H1 (cell line): ENCODE data around the gene SYCE3. TPM values are rescaled to one million over a fixed set of nuclear protein-coding genes. Genes with fewer than 3 reads are reported as not detected.

Source experiments
- CTCF ChIA-PET: fragments of 300-600 bp; sonication (Branson Sonifier 250); formaldehyde crosslinking; loops from one replicate; lab custom pipeline; 2021; ENCODE audit not compliant: partially characterized antibody; lab: Charles Lee
- POLR2A ChIA-PET: fragments of 300-600 bp; sonication (Branson Sonifier 250); formaldehyde crosslinking; loops from one replicate; lab custom pipeline; 2021; ENCODE audit warnings: inconsistent platforms; ENCODE audit not compliant: partially characterized antibody; lab: Charles Lee
- DNase-seq, 2 experiments: peaks; one replicate each; pipeline versions ENCODE4 v3.0.0 to v3.0.0-alpha.2; 2010 to 2022; ENCODE audit warnings: low spot score in 2 of 2, low read depth in 1 of 2, mixed read lengths in 1 of 2
- FAIRE-seq: peaks from 2 replicates; lab custom pipeline; 2011; peaks lifted over from hg19 to GRCh38; lab: Jason Lieb, UNC
- H2AFZ ChIP-seq: 2 replicates; pipeline ENCODE4 v1.8.1; 2012; ENCODE audit warnings: low read length, inconsistent platforms
- H2AK5ac ChIP-seq: 2 replicates; pipeline ENCODE4 v1.6.1; 2013; ENCODE audit warnings: low read depth, low read length
- H2BK120ac ChIP-seq: replicated peaks from 2 replicates; pipeline ENCODE3; 2013; ENCODE audit warnings: low read depth, low read length, inconsistent platforms
- H2BK12ac ChIP-seq: 2 replicates; pipeline ENCODE4 v1.6.1; 2013; ENCODE audit warnings: low read depth, low read length
- H2BK15ac ChIP-seq: 2 replicates; pipeline ENCODE4 v1.6.1; 2013; ENCODE audit warnings: low read length
- H2BK20ac ChIP-seq: 2 replicates; pipeline ENCODE4 v1.6.1; 2013; ENCODE audit warnings: low read length
- H2BK5ac ChIP-seq: 2 replicates; pipeline ENCODE4 v1.6.1; 2013; ENCODE audit warnings: low read depth, low read length
- H3K14ac ChIP-seq: 2 replicates; pipeline ENCODE4 v1.6.1; 2013; ENCODE audit warnings: inconsistent platforms; ENCODE audit not compliant: insufficient read length
- H3K18ac ChIP-seq: 2 replicates; pipeline ENCODE4 v1.6.1; 2013; ENCODE audit warnings: low read length; ENCODE audit errors: extremely low read depth
- H3K23ac ChIP-seq: 2 replicates; pipeline ENCODE4 v1.6.1; 2013; ENCODE audit warnings: inconsistent platforms; ENCODE audit not compliant: insufficient read length
- H3K23me2 ChIP-seq: 2 replicates; pipeline ENCODE4 v1.6.1; 2013; ENCODE audit warnings: low read depth, low read length
- H3K27ac ChIP-seq: 2 replicates; pipeline ENCODE4 v1.6.1; 2011; ENCODE audit warnings: low read depth, low read length, inconsistent platforms
- H3K27me3 ChIP-seq, 4 experiments: replicated peaks in 1 of 4; 1 replicate in 1 of 4; 2 replicates in 3 of 4; pipeline versions ENCODE4 v1.6.1 to v1.8.1; 2011 to 2013; ENCODE audit warnings: low read length in 3 of 4, mild to moderate bottlenecking in 3 of 4, inconsistent platforms in 2 of 4, mixed read lengths in 2 of 4, moderate library complexity in 1 of 4; ENCODE audit not compliant: control insufficient read depth in 3 of 4, insufficient read depth in 3 of 4; ENCODE audit errors: extremely low read depth in 1 of 4
- H3K36me3 ChIP-seq, 4 experiments: 2 replicates each; pipeline versions ENCODE4 v1.6.1 to v1.8.1; 2011 to 2013; ENCODE audit warnings: mild to moderate bottlenecking in 4 of 4, low read length in 3 of 4, moderate library complexity in 2 of 4, control low read depth in 1 of 4, inconsistent platforms in 1 of 4; ENCODE audit not compliant: insufficient read depth in 4 of 4, control insufficient read depth in 2 of 4
- H3K4ac ChIP-seq: replicated peaks from 2 replicates; pipeline ENCODE3; 2013; ENCODE audit warnings: low read length, low read depth, mixed read lengths, inconsistent platforms; ENCODE audit not compliant: insufficient read length
- H3K4me1 ChIP-seq, 4 experiments: replicated peaks in 1 of 4; 1 replicate in 1 of 4; 2 replicates in 3 of 4; pipeline versions ENCODE4 v1.6.1 to v1.8.1; 2011 to 2013; ENCODE audit warnings: low read length in 3 of 4, inconsistent platforms in 2 of 4, mixed read lengths in 1 of 4; ENCODE audit not compliant: insufficient read depth in 4 of 4, control insufficient read depth in 3 of 4
- H3K4me2 ChIP-seq, 2 experiments: 2 replicates each; pipeline versions ENCODE4 v1.6.1 to v1.8.1; 2011 to 2013; ENCODE audit warnings: low read depth in 2 of 2, low read length in 2 of 2, control low read depth in 1 of 2, inconsistent platforms in 1 of 2, mild to moderate bottlenecking in 1 of 2; ENCODE audit not compliant: insufficient read depth in 1 of 2
- H3K4me3 ChIP-seq, 4 experiments: fragments of 200-600, 300-600 bp in 1 of 4; sonication (generic), shearing (Covaris generic), sonication (Bioruptor Twin) in 1 of 4; 2 replicates each; pipeline versions ENCODE4 v1.5.1 to v1.8.1; 2011 to 2016; ENCODE audit warnings: low read length in 4 of 4, low read depth in 3 of 4, control low read depth in 2 of 4, inconsistent platforms in 2 of 4, mild to moderate bottlenecking in 2 of 4, mixed read lengths in 1 of 4, moderate library complexity in 1 of 4; ENCODE audit not compliant: insufficient read depth in 2 of 4; ENCODE audit errors: extremely low read depth in 1 of 4
- H3K56ac ChIP-seq: replicated peaks from 2 replicates; pipeline ENCODE3; 2013; ENCODE audit warnings: low read depth, mild to moderate bottlenecking, mixed read lengths, low read length, inconsistent platforms; ENCODE audit not compliant: insufficient read length
- H3K79me1 ChIP-seq: 2 replicates; pipeline ENCODE4 v1.6.1; 2013; ENCODE audit warnings: low read depth, low read length, control low read depth
- H3K79me2 ChIP-seq, 2 experiments: 2 replicates each; pipeline versions ENCODE4 v1.6.1 to v1.8.1; 2012 to 2013; ENCODE audit warnings: low read length in 2 of 2, mild to moderate bottlenecking in 2 of 2, inconsistent platforms in 1 of 2; ENCODE audit not compliant: insufficient read depth in 2 of 2, control insufficient read depth in 1 of 2
- H3K9ac ChIP-seq, 4 experiments: replicated peaks in 1 of 4; 1 replicate in 1 of 4; 2 replicates in 3 of 4; pipeline versions ENCODE4 v1.6.1 to v1.8.1; 2011 to 2013; ENCODE audit warnings: low read depth in 3 of 4, low read length in 3 of 4, control low read depth in 2 of 4, mild to moderate bottlenecking in 2 of 4, moderate library complexity in 2 of 4, inconsistent platforms in 1 of 4; ENCODE audit errors: extremely low read depth in 1 of 4
- H3K9me3 ChIP-seq, 2 experiments: 2 replicates each; pipeline versions ENCODE4 v1.6.1 to v1.8.1; 2012 to 2013; ENCODE audit warnings: mild to moderate bottlenecking in 2 of 2, moderate library complexity in 2 of 2, control low read depth in 1 of 2, inconsistent platforms in 1 of 2, low read depth in 1 of 2, low read length in 1 of 2, mixed read lengths in 1 of 2; ENCODE audit not compliant: insufficient read depth in 2 of 2
- H4K20me1 ChIP-seq, 2 experiments: replicated peaks in 1 of 2; 2 replicates each; pipeline versions ENCODE3 to v1.8.1; 2011 to 2013; ENCODE audit warnings: inconsistent platforms in 2 of 2, low read length in 2 of 2, mild to moderate bottlenecking in 1 of 2; ENCODE audit not compliant: insufficient read depth in 2 of 2, control insufficient read depth in 1 of 2
- H4K5ac ChIP-seq: 2 replicates; pipeline ENCODE4 v1.6.1; 2013; ENCODE audit warnings: low read length, low read depth, mixed read lengths, inconsistent platforms; ENCODE audit not compliant: insufficient read length
- H4K8ac ChIP-seq: 2 replicates; pipeline ENCODE4 v1.8.0; 2013; ENCODE audit warnings: mild to moderate bottlenecking, moderate library complexity, low read length, inconsistent platforms; ENCODE audit not compliant: insufficient read depth; ENCODE audit errors: extremely low read depth
- H4K91ac ChIP-seq: replicated peaks from 2 replicates; pipeline ENCODE3; 2013; ENCODE audit warnings: low read length, mixed read lengths, inconsistent platforms; ENCODE audit not compliant: insufficient read length
- EGR1 ChIP-seq: IDR thresholded peaks from 2 replicates; pipeline ENCODE4 v1.6.1; 2011; ENCODE audit warnings: low read depth, low read length, borderline replicate concordance
- SUZ12 ChIP-seq: fragments of 200-600 bp; sonication (generic); IDR thresholded peaks from 2 replicates; pipeline ENCODE4 v1.6.1; 2012; ENCODE audit warnings: mild to moderate bottlenecking, inconsistent platforms, low read length, moderate library complexity, mixed read lengths
- TBP ChIP-seq: IDR thresholded peaks from 2 replicates; pipeline ENCODE4 v1.6.1; 2011; ENCODE audit warnings: low read depth, low read length, improper control_type of control experiment
- WGBS, 2 experiments: shearing (Covaris generic) in 1 of 2; methylation state at CpG; one replicate each; pipeline versions ENCODE4 v1.1.6 to v1.1.7; 2013 to 2015; ENCODE audit warnings: low lambda C conversion rate in 2 of 2, mixed read lengths in 2 of 2, inconsistent platforms in 1 of 2, low coverage in 1 of 2, missing lambda C conversion rate in 1 of 2; ENCODE audit not compliant: insufficient replicate concordance in 2 of 2, insufficient coverage in 1 of 2, insufficient read length in 1 of 2; ENCODE audit errors: extremely low coverage in 1 of 2, missing lambda C conversion rate in 1 of 2; 5-methylcytosine and 5-hydroxymethylcytosine counted together
- polyA plus RNA-seq, 7 experiments: library from polyadenylated mRNA; depleted of rRNA in 3 of 7; stranded (reverse) in 5 of 7; unstranded in 2 of 7; fragments of >200 nt in 5 of 7; fragments of 200-250 nt in 2 of 7; gene quantifications; 1 replicate in 5 of 7; 2 replicates in 1 of 7; 4 replicates in 1 of 7; pipeline versions ENCODE4 v1.2.1 to v1.2.3, GENCODE V29; 2011 to 2013; ENCODE audit warnings: missing spikeins in 2 of 7, mixed read lengths in 2 of 7
- total RNA-seq: library from RNA; stranded (reverse); fragmentation: NEBNext Ultra II Directional; extraction: Animal tissue kit (Norgen Biotek cat#: 25700); gene quantifications from 2 replicates; pipeline ENCODE4 v1.2.1, GENCODE V29; 2021

Gene SYCE3
- total and polyA plus RNA-seq, 2 of the 8 experiments (the other 6 are each of a cell fraction or from before 2014, with no cell fraction given), result 1.9 TPM; not detected in 1

DNA sequence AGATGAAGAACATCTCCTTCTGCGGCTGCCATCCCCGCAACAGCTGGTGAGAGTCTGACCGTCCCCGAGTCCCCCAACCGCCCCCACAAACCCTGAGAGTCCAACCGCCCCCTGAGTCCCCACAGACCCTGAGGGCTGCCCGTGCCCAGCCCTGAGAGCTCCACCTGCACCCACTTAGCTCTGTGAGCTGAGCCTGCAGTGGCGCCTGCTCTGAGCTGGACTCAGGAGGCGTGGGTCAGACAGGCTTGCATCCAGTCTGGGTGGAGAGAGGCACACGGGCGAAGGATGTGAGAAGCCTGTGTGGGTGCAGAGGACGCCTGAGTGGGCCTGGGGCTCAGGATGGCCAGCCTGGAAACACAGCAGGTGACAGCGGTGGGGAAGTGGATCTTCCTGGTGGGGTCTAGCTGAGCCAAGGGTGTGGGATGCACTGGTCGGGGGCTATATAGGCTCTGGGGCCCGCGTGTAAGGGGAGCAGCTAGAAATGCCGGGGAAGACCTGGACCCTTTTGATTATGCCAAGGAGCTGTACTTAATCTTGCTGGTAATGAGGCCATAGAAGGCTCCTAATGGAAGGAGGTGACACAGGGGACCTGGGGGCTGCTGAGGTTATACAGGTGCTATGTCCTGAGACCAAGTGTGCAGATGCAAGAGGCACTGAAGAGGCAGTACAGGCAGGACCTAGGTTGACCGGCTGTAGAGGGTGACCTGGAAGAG lies 44.4 kb upstream of the SYCE3 start:
- Histone ChIP-seq H2BK20ac (no peak overlapping the region), H2BK15ac (no peak overlapping the region), H3K79me2 (no peaks in the 10 kb centered on the region), H2BK5ac (no peak overlapping the region), H3K9ac (no peak overlapping the region), H3K4me1 (peaks cover 0 to 8% (median 0%) of the 10 kb centered on the region in 4 experiments; a peak in 2 of 7 replicates), H3K23ac (no peak overlapping the region), H3K4ac (no peak overlapping the region), H3K56ac (no peak overlapping the region), H3K18ac (no peak overlapping the region), H4K91ac (no peak overlapping the region), H4K8ac (peak overlapping the region; percentile 25; the same call in 1 of the 2 replicates)
- CTCF ChIA-PET, result interaction anchor here (0.7 to 5.4 kb wide), 9 partner anchors 14 to 119 kb away, joined by 3 to 39 read pairs (median 5); partner anchors contain the start of genes CPT1B and SYCE3
- DNase-seq, result no peak
- FAIRE-seq, result no peak
- TF ChIP-seq EGR1, result no peak
- TF ChIP-seq TBP, result no peak
- no peak for TF ChIP-seq SUZ12
- TF ChIP-seq, all 59 proteins: peak for 0
- POLR2A ChIA-PET, result no interaction called here
- Histone ChIP-seq H4K20me1 (peaks cover 3 to 12% of the 10 kb centered on the region in 2 experiments), H2AK5ac (no peak overlapping the region), H3K14ac (no peak overlapping the region), H2BK120ac (no peak overlapping the region), H3K36me3 (peaks cover 0 to 3% (median 0%) of the 10 kb centered on the region in 4 experiments; a peak in 1 of 8 replicates), H3K79me1 (no peaks in the 10 kb centered on the region), H3K4me3 (no peak overlapping the region), H3K4me2 (no peak overlapping the region), H2AFZ (no peak overlapping the region), H3K27ac (no peak overlapping the region), H3K27me3 (peaks cover 31 to 47% (median 40%) of the 10 kb centered on the region in 4 experiments; a peak in 6 of 7 replicates), H4K5ac (no peak overlapping the region), H3K23me2 (peaks cover 2% of the 10 kb centered on the region; the same call in 1 of the 2 replicates), H3K9me3 (no peaks in the 10 kb centered on the region), H2BK12ac (no peak overlapping the region)
- WGBS, 2 experiments, result 94% methylated on average over 10 of the region's 18 CpGs; no CpG with 5 or more reads in 1 of the 2 experiments
